Neural progenitor cell (in vitro differentiated cells): ENCODE results near the gene EXD3. TPM values are rescaled to one million over a fixed set of nuclear protein-coding genes. Genes with fewer than 3 reads are reported as not detected.
A peak's percentile ranks its signal among the peaks of the same experiment; 100 is the strongest.

ENCODE experiments used
- DNase-seq: peaks from one replicate; pipeline ENCODE4 v3.0.0-alpha.2; 2016; ENCODE audit warnings: low spot score
- H2AFZ ChIP-seq: fragments of 200-600 bp; sonication (generic); replicated peaks from 2 replicates; pipeline ENCODE4 v1.6.1; 2016; ENCODE audit warnings: antibody characterized with exemption
- H3F3A ChIP-seq: fragments of 200-600 bp; sonication (generic); 2 replicates; pipeline ENCODE4 v1.6.1; 2016; ENCODE audit warnings: antibody characterized with exemption, low read depth
- H3K27ac ChIP-seq: fragments of 200-600 bp; sonication (generic); 2 replicates; pipeline ENCODE4 v1.5.1; 2016; ENCODE audit warnings: mild to moderate bottlenecking
- H3K27me3 ChIP-seq: fragments of 200-600 bp; sonication (generic); 2 replicates; pipeline ENCODE4 v1.6.1; 2016; ENCODE audit warnings: mild to moderate bottlenecking, moderate library complexity
- H3K36me3 ChIP-seq: fragments of 200-600 bp; sonication (generic); 2 replicates; pipeline ENCODE4 v1.5.1; 2016
- H3K4me1 ChIP-seq: fragments of 200-600 bp; sonication (generic); 2 replicates; pipeline ENCODE4 v1.6.1; 2016; ENCODE audit warnings: mixed run types
- H3K4me2 ChIP-seq: fragments of 200-600 bp; sonication (generic); 2 replicates; pipeline ENCODE4 v1.6.1; 2016
- H3K4me3 ChIP-seq: fragments of 200-600 bp; sonication (generic); 2 replicates; pipeline ENCODE4 v1.5.1; 2016
- H3K79me2 ChIP-seq: fragments of 200-600 bp; sonication (generic); 2 replicates; pipeline ENCODE4 v1.6.1; 2016; ENCODE audit warnings: low read depth
- H3K9ac ChIP-seq: fragments of 200-600 bp; sonication (generic); 2 replicates; pipeline ENCODE4 v1.6.1; 2016
- H3K9me3 ChIP-seq: fragments of 200-600 bp; sonication (generic); 2 replicates; pipeline ENCODE4 v1.5.1; 2016; ENCODE audit warnings: low read depth
- H4K20me1 ChIP-seq: fragments of 200-600 bp; sonication (generic); 2 replicates; pipeline ENCODE4 v1.6.1; 2016; ENCODE audit warnings: low read depth
- H3K27ac Mint-ChIP-seq: 3 replicates; pipeline ENCODE4 v1.8.0; 2021; ENCODE audit warnings: mixed read lengths
- H3K27me3 Mint-ChIP-seq: 2 replicates; pipeline ENCODE4 v1.8.0; 2022; ENCODE audit warnings: low read depth, mild to moderate bottlenecking, inconsistent platforms, moderate library complexity, mixed read lengths; ENCODE audit not compliant: insufficient read depth
- H3K36me3 Mint-ChIP-seq: 3 replicates; pipeline ENCODE4 v1.8.0; 2021; ENCODE audit warnings: mixed read lengths
- H3K4me1 Mint-ChIP-seq: 3 replicates; pipeline ENCODE4 v1.8.0; 2021; ENCODE audit warnings: mixed read lengths
- H3K4me3 Mint-ChIP-seq: 3 replicates; pipeline ENCODE4 v1.8.0; 2021; ENCODE audit warnings: mild to moderate bottlenecking, moderate library complexity, mixed read lengths
- H3K9me3 Mint-ChIP-seq: 3 replicates; pipeline ENCODE4 v1.8.0; 2020; ENCODE audit warnings: mixed read lengths
- CTCF ChIP-seq: fragments of 200-600 bp; sonication (generic); IDR thresholded peaks from 2 replicates; pipeline ENCODE4 v1.5.1; 2017; ENCODE audit warnings: antibody characterized with exemption, mild to moderate bottlenecking
- EZH2 ChIP-seq: fragments of 200-600 bp; sonication (generic); IDR thresholded peaks from 2 replicates; pipeline ENCODE4 v1.6.1; 2017; ENCODE audit warnings: antibody characterized with exemption, mild to moderate bottlenecking, moderate library complexity
- EZH2phosphoT487 ChIP-seq: fragments of 200-600 bp; sonication (generic); IDR thresholded peaks from 2 replicates; pipeline ENCODE4 v1.6.1; 2017; ENCODE audit warnings: antibody characterized with exemption
- total RNA-seq: library from RNA; depleted of rRNA; stranded (reverse); fragments of >200 nt; gene quantifications from 2 replicates; pipeline ENCODE4 v1.2.3, GENCODE V29; 2015; ENCODE audit warnings: low replicate concordance

Gene EXD3
- total RNA-seq, 1 donor from 2014 or later, result 4.7 TPM

GRCh38 chr9:137408651-137409405 lies 14.1 kb downstream of the EXD3 start:
- Histone ChIP-seq H3K4me3 (no peak overlapping the region), H3K9me3 (no peaks in the 10 kb centered on the region), H3F3A (no peaks in the 10 kb centered on the region), H3K36me3 (no peaks in the 10 kb centered on the region), H3K27me3 (peaks cover 10% of the 10 kb centered on the region), H3K9ac (no peak overlapping the region), H2AFZ (no peak overlapping the region), H3K4me1 (peaks cover 13% of the 10 kb centered on the region), H4K20me1 (peaks cover 32% of the 10 kb centered on the region), H3K79me2 (no peaks in the 10 kb centered on the region), H3K4me2 (no peak overlapping the region), H3K27ac (no peak overlapping the region)
- Mint-ChIP-seq H3K36me3 (peaks cover 2% of the 10 kb centered on the region), H3K9me3 (no peaks in the 10 kb centered on the region), H3K27me3 (peaks cover 2% of the 10 kb centered on the region), H3K4me1 (peaks cover 10% of the 10 kb centered on the region), H3K4me3 (no peak overlapping the region), H3K27ac (no peak overlapping the region)
- no peak for DNase-seq
- TF ChIP-seq CTCF (no peak), EZH2 (no peak)

GRCh38 chr9:137407590-137408300 lies 15.2 kb downstream of the EXD3 start:
- Histone ChIP-seq H3F3A (no peaks in the 10 kb centered on the region), H3K4me1 (peaks cover 13% of the 10 kb centered on the region), H4K20me1 (peaks cover 32% of the 10 kb centered on the region), H2AFZ (no peak overlapping the region), H3K9me3 (no peaks in the 10 kb centered on the region), H3K27ac (no peak overlapping the region), H3K4me3 (peak overlapping the region; percentile 44), H3K9ac (no peak overlapping the region), H3K79me2 (no peaks in the 10 kb centered on the region), H3K27me3 (peaks cover 10% of the 10 kb centered on the region), H3K4me2 (peak overlapping the region; percentile 88), H3K36me3 (no peaks in the 10 kb centered on the region)
- no peak overlapping the region for H3K27ac Mint-ChIP-seq
- H3K36me3 Mint-ChIP-seq, result peaks cover 3% of the 10 kb centered on the region
- H3K9me3 Mint-ChIP-seq, result peaks cover under 1% of the 10 kb centered on the region
- DNase-seq, result no peak
- no peak overlapping the region for H3K4me3 Mint-ChIP-seq
- no peak for TF ChIP-seq CTCF
- TF ChIP-seq EZH2, result no peak
- TF ChIP-seq EZH2phosphoT487, result no peak
- H3K4me1 Mint-ChIP-seq, result peaks cover 10% of the 10 kb centered on the region
- peaks cover 2% of the 10 kb centered on the region for H3K27me3 Mint-ChIP-seq

- H3K4me3 Mint-ChIP-seq, result peak overlapping the region; percentile 43
- Histone ChIP-seq H3F3A (no peaks in the 10 kb centered on the region), H3K79me2 (no peaks in the 10 kb centered on the region), H4K20me1 (peaks cover 32% of the 10 kb centered on the region), H3K9me3 (no peaks in the 10 kb centered on the region), H3K4me3 (peak overlapping the region; percentile 44), H3K27ac (no peak overlapping the region), H3K4me1 (peaks cover 10% of the 10 kb centered on the region), H3K9ac (no peak overlapping the region), H3K4me2 (peak overlapping the region; percentile 88), H2AFZ (no peak overlapping the region), H3K36me3 (no peaks in the 10 kb centered on the region), H3K27me3 (peaks cover 10% of the 10 kb centered on the region)
- peaks cover 9% of the 10 kb centered on the region for H3K36me3 Mint-ChIP-seq
- peaks cover 10% of the 10 kb centered on the region for H3K4me1 Mint-ChIP-seq
- peaks cover 7% of the 10 kb centered on the region for H3K9me3 Mint-ChIP-seq
- peak; percentile 93 for DNase-seq
- TF ChIP-seq EZH2 (no peak), CTCF (peak; percentile 79)
- no peak overlapping the region for H3K27ac Mint-ChIP-seq
- peaks cover 2% of the 10 kb centered on the region for H3K27me3 Mint-ChIP-seq
Observed at GRCh38 chr9:137406876-137407589, 15.9 kb downstream of the EXD3 start.
